Caco-2 (cell line): ENCODE measurements around the gene CRYBG3. TPM values are rescaled to one million over a fixed set of nuclear protein-coding genes. Genes with fewer than 3 reads are reported as not detected.
A peak's percentile ranks its signal among the peaks of the same experiment; 100 is the strongest.

Experiments
- BruUV-seq: library from RNA; stranded (reverse); fragments of 400-500 nt; replicated peaks from 2 replicates; lab custom pipeline; 2021; lab: Mats Ljungman, UMichigan
- CTCF ChIA-PET: fragments of 300-600 bp; sonication (Branson Sonifier 250); formaldehyde crosslinking; loops from one replicate; lab custom pipeline; 2022; ENCODE audit warnings: antibody characterized with exemption; lab: Charles Lee
- POLR2A ChIA-PET: fragments of 300-600 bp; sonication (Branson Sonifier 250); formaldehyde crosslinking; loops from one replicate; lab custom pipeline; 2022; ENCODE audit warnings: antibody characterized with exemption; lab: Charles Lee
- DNase-seq, 2 experiments: peaks; one replicate each; pipeline versions ENCODE4 v3.0.0 to v3.0.0-alpha.2; 2020 to 2022
- H3K27me3 ChIP-seq: replicated peaks from 2 replicates; pipeline ENCODE4 v1.6.0; 2011; ENCODE audit warnings: low read length; ENCODE audit not compliant: control insufficient read depth, insufficient read depth
- H3K36me3 ChIP-seq: 2 replicates; pipeline ENCODE4 v1.5.1; 2011; ENCODE audit warnings: low read length; ENCODE audit not compliant: control insufficient read depth, insufficient read depth
- H3K4me1 ChIP-seq: fragments of 250-450 bp; sonication (Bioruptor Pico); 2 replicates; pipeline ENCODE4 v1.5.1; 2020; ENCODE audit warnings: mild to moderate bottlenecking
- H3K4me3 ChIP-seq: 2 replicates; pipeline ENCODE4 v1.5.1; 2011; ENCODE audit warnings: low read depth, mild to moderate bottlenecking, control low read depth, low read length
- H3K9me3 ChIP-seq: fragments of 250-450 bp; sonication (Bioruptor Pico); 2 replicates; pipeline ENCODE4 v1.5.1; 2020; ENCODE audit warnings: mild to moderate bottlenecking, moderate library complexity
- H3K27ac Mint-ChIP-seq: one replicate; pipeline ENCODE4 v1.8.0; 2022; ENCODE audit warnings: mixed read lengths; ENCODE audit not compliant: unreplicated experiment
- H3K27me3 Mint-ChIP-seq: one replicate; pipeline ENCODE4 v1.8.0; 2022; ENCODE audit warnings: mixed read lengths; ENCODE audit not compliant: insufficient read depth, unreplicated experiment
- H3K36me3 Mint-ChIP-seq: one replicate; pipeline ENCODE4 v1.8.0; 2022; ENCODE audit warnings: mild to moderate bottlenecking, mixed read lengths; ENCODE audit not compliant: insufficient read depth, unreplicated experiment
- H3K4me1 Mint-ChIP-seq: one replicate; pipeline ENCODE4 v1.8.0; 2022; ENCODE audit warnings: low read depth, mixed read lengths; ENCODE audit not compliant: unreplicated experiment
- H3K4me3 Mint-ChIP-seq: one replicate; pipeline ENCODE4 v1.8.0; 2022; ENCODE audit warnings: mild to moderate bottlenecking, moderate library complexity, mixed read lengths; ENCODE audit not compliant: unreplicated experiment
- H3K9me3 Mint-ChIP-seq: one replicate; pipeline ENCODE4 v1.8.0; 2022; ENCODE audit warnings: mixed read lengths; ENCODE audit not compliant: unreplicated experiment
- intact Hi-C: fragments of 100-400 bp; cut with micrococcal nuclease; formaldehyde crosslinking; loops from one replicate; pipeline ENCODE4 v1.10.0; 2022; ENCODE audit not compliant: unreplicated experiment
- total RNA-seq: library from RNA; stranded (reverse); gene quantifications from 2 replicates; pipeline ENCODE4 v1.2.3, GENCODE V29; 2022
- TF ChIP-seq, protein P1 (sequence below), 2 experiments: fragments of 200-600 bp in 1 of 2; IDR thresholded peaks; 1 replicate in 1 of 2; 2 replicates in 1 of 2; pipeline versions ENCODE4 v1.5.1 to v1.8.0; 2011 to 2022; ENCODE audit warnings: antibody characterized with exemption in 1 of 2, control low read depth in 1 of 2, inconsistent platforms in 1 of 2, low read depth in 1 of 2, low read length in 1 of 2, mild to moderate bottlenecking in 1 of 2, moderate library complexity in 1 of 2; ENCODE audit not compliant: insufficient read depth in 1 of 2, severe bottlenecking in 1 of 2, unreplicated experiment in 1 of 2

The CRYBG3 gene
- total RNA-seq, 1 experiment from 2014 or later: 1.3 TPM

GRCh38 chr3:97970956-97971620 lies 149.3 kb downstream of the CRYBG3 start:
- Mint-ChIP-seq H3K4me3 (peak overlapping the region; percentile 88), H3K4me1 (peaks cover 13% of the 10 kb centered on the region), H3K27me3 (no peaks in the 10 kb centered on the region), H3K9me3 (no peaks in the 10 kb centered on the region), H3K36me3 (no peaks in the 10 kb centered on the region), H3K27ac (peak overlapping the region; percentile 94)
- Histone ChIP-seq H3K36me3 (no peaks in the 10 kb centered on the region), H3K4me3 (peak overlapping the region; percentile 81), H3K27me3 (no peaks in the 10 kb centered on the region), H3K9me3 (no peaks in the 10 kb centered on the region), H3K4me1 (peaks cover 20% of the 10 kb centered on the region)
- CTCF ChIA-PET: interaction anchor here (0.8 kb wide), 1 partner anchor 52 kb away, joined by 3 read pairs; no protein-coding TSS in a partner anchor
- intact Hi-C loops: loop anchor here (1.0 to 5.0 kb wide), 3 partner anchors 44 to 178 kb away; no protein-coding TSS in a partner anchor
- TF ChIP-seq, protein P1, sequence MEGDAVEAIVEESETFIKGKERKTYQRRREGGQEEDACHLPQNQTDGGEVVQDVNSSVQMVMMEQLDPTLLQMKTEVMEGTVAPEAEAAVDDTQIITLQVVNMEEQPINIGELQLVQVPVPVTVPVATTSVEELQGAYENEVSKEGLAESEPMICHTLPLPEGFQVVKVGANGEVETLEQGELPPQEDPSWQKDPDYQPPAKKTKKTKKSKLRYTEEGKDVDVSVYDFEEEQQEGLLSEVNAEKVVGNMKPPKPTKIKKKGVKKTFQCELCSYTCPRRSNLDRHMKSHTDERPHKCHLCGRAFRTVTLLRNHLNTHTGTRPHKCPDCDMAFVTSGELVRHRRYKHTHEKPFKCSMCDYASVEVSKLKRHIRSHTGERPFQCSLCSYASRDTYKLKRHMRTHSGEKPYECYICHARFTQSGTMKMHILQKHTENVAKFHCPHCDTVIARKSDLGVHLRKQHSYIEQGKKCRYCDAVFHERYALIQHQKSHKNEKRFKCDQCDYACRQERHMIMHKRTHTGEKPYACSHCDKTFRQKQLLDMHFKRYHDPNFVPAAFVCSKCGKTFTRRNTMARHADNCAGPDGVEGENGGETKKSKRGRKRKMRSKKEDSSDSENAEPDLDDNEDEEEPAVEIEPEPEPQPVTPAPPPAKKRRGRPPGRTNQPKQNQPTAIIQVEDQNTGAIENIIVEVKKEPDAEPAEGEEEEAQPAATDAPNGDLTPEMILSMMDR (IDR thresholded peaks at IDR 0.05; ENCODE audit: insufficient read depth in 1 of 2, low read depth in 1 of 2, low read length in 1 of 2, severe bottlenecking in 1 of 2, unreplicated experiment in 1 of 2): no peak
- POLR2A ChIA-PET: no interaction called here
- no TSS peak for BruUV-seq
- DNase-seq: no peak

- Mint-ChIP-seq H3K9me3 (no peaks in the 10 kb centered on the region), H3K4me3 (peak within 1 kb of the TSS; percentile 88), H3K36me3 (no peaks in the 10 kb centered on the region), H3K4me1 (peaks cover 13% of the 10 kb centered on the region), H3K27ac (peak within 1 kb of the TSS; percentile 94), H3K27me3 (no peaks in the 10 kb centered on the region)
- no peaks in the 10 kb centered on the region for H3K36me3 ChIP-seq
- TF ChIP-seq, protein P1 (IDR thresholded peaks at IDR 0.05; ENCODE audit: insufficient read depth in 1 of 2, low read depth in 1 of 2, low read length in 1 of 2, severe bottlenecking in 1 of 2, unreplicated experiment in 1 of 2): peak in 1 of 2 experiments; percentile 12
- TSS peak; percentile 59 for BruUV-seq
- H3K27me3 ChIP-seq: no peaks in the 10 kb centered on the region
- peaks cover 20% of the 10 kb centered on the region for H3K4me1 ChIP-seq
- DNase-seq: peak; percentile 76 to 78
- H3K4me3 ChIP-seq: peak within 1 kb of the TSS; percentile 81
- ChIA-PET POLR2A (no interaction called here), CTCF (interaction anchor here (0.8 kb wide), 1 partner anchor 51 kb away, joined by 3 read pairs; no protein-coding TSS in a partner anchor)
- no peaks in the 10 kb centered on the region for H3K9me3 ChIP-seq
- intact Hi-C loops: loop anchor here (1.0 to 5.0 kb wide), 3 partner anchors 45 to 179 kb away; no protein-coding TSS in a partner anchor
Observed at GRCh38 chr3:97971679-97972567, 150.1 kb downstream of the CRYBG3 start, which contains the start of gene RIOX2. Gene RIOX2, minus strand, starts transcription at chr3:97972431. Its CDS starts 4,838 bp downstream, at chr3:97967593.

GRCh38 chr3:97972976-97973375 lies 151.2 kb downstream of the CRYBG3 start:
- ChIA-PET POLR2A (no interaction called here), CTCF (no interaction called here)
- Histone ChIP-seq H3K4me1 (peaks cover 20% of the 10 kb centered on the region), H3K9me3 (no peaks in the 10 kb centered on the region), H3K27me3 (no peaks in the 10 kb centered on the region), H3K4me3 (peak overlapping the region; percentile 81), H3K36me3 (no peaks in the 10 kb centered on the region)
- TF ChIP-seq, protein P1 (IDR thresholded peaks at IDR 0.05; ENCODE audit: insufficient read depth in 1 of 2, low read depth in 1 of 2, low read length in 1 of 2, severe bottlenecking in 1 of 2, unreplicated experiment in 1 of 2): no peak
- intact Hi-C loops: loop anchor here (5.0 kb wide), 2 partner anchors 46 to 49 kb away; no protein-coding TSS in a partner anchor
- Mint-ChIP-seq H3K9me3 (no peaks in the 10 kb centered on the region), H3K27me3 (no peaks in the 10 kb centered on the region), H3K27ac (no peak overlapping the region), H3K4me3 (peak overlapping the region; percentile 88), H3K36me3 (no peaks in the 10 kb centered on the region), H3K4me1 (peaks cover 13% of the 10 kb centered on the region)
- BruUV-seq: TSS peak; percentile 65
- DNase-seq: no peak
